GM12873 (cell line): Measurements from ENCODE around the gene ADORA2B.

ENCODE experiments used
- TF ChIP-seq, protein P1 (sequence below): IDR thresholded peaks from 2 replicates; pipeline ENCODE4 v1.5.1; 2012; ENCODE audit warnings: low read depth, mild to moderate bottlenecking, moderate library complexity, low read length, control low read depth; ENCODE audit not compliant: insufficient read depth; ENCODE audit errors: missing control alignments

ADORA2B gene

DNA sequence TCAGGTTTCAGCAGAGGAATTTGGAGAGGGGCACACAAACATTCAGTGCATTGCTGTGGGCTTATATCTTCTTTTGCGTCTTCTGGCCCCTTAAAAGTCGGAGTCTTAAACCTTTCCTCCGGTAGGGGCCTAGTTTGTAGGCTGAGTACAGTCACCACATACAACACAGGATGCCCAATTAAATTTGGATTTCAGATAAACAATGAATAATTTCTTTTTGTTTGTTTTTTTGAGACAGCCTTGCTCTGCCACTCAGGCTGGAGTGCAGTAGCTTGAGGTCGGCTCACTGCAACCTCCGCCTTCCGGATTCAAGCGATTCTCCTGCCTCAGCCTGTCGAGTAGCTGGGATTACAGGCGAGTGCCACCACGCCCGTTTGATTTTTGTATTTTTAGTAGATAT, 26.7 kb upstream of the ADORA2B start:
- TF ChIP-seq, protein P1, sequence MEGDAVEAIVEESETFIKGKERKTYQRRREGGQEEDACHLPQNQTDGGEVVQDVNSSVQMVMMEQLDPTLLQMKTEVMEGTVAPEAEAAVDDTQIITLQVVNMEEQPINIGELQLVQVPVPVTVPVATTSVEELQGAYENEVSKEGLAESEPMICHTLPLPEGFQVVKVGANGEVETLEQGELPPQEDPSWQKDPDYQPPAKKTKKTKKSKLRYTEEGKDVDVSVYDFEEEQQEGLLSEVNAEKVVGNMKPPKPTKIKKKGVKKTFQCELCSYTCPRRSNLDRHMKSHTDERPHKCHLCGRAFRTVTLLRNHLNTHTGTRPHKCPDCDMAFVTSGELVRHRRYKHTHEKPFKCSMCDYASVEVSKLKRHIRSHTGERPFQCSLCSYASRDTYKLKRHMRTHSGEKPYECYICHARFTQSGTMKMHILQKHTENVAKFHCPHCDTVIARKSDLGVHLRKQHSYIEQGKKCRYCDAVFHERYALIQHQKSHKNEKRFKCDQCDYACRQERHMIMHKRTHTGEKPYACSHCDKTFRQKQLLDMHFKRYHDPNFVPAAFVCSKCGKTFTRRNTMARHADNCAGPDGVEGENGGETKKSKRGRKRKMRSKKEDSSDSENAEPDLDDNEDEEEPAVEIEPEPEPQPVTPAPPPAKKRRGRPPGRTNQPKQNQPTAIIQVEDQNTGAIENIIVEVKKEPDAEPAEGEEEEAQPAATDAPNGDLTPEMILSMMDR = no peak

DNA sequence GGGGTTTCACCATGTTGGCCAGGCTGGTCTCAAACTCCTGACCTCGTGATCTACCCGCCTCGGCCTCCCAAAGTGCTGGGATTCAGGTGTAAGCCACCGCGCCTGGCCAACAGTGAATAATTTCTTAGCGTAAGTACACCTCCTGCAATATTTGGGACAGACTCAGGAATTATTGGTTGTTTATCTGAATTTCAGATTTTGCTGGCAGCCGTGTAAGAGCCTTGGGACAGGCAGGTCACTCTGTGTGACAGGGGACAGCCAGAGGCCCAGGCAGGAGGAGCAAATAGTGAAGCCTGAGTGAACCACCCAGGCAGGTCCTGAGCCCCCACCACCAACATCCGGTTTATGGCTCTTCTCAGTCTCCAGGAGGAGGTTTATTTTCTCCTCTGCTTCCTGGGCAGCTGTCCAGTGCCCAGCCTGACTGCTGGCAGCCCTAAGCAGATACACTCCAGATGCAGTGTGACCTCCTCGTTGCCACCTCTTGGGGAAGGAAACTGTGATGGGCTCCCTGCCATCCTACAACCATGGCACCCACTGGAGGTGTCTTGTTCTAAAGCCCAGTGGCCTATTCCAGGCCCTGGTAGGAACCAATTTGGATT, 26.2 kb upstream of the ADORA2B start:
- TF ChIP-seq, protein P1 = no peak

DNA sequence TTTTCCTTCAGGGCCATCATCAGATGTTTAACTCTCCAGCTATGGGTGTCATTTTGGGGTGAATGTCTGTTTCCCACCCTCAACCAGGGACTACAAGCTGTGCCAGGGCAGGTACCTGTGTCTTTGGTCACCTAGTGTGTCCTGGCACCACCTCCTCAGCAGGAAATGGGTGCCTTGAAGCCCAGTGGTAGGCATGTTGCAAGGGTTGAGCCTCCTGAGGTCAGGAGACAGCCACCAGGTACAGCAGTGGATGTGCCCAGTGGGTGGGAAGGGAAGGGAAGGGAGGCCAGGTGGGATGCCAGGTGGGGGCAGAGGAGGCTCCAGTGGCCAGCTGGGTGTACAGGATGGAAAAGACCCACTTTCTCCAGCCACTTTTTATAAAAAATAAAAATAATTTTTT, 25.5 kb upstream of the ADORA2B start:
- TF ChIP-seq, protein P1 = no peak

DNA sequence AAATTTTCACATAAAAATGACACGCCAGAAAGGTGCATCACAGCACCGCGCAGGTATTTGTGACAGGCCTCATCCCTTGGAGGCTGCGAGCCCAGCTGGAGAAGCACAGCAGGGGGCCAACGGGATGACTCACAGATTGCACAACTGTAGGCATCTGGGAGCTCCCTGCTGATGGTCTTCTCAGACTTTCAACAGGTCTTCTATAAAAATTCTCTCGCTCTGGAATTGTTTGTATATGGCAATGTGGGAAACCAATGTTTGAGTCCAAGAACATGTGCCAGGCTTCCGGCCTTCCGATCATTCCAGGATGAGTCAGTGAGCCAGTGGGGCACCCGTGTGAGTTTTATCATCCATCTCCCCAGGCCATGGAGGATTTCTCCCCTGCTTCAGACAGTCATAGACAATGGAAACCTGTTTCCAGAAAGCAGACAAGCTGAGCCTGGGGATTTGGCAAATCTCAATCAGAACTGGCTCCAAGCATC, 24.1 kb upstream of the ADORA2B start:
- TF ChIP-seq, protein P1 = no peak

DNA sequence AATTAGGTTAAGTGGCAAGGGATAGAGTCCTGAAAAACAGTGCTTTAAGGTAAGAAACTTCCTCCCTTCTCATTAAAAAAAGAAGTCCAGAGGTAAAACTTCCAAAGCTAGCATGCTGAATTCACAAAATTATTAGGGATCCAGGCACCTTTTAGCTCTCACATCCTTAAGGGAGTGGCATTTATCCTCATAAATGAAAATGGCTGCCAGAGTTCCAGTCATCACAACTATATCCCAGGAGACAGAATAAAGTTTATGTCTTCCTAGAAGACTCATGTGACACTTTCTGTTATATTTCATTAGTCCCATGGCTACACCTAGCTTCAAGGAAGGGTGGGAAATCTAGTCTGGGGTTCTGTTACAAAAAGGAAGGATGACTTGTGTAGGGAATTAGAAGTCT, 23.3 kb upstream of the ADORA2B start:
- TF ChIP-seq, protein P1 = no peak

DNA sequence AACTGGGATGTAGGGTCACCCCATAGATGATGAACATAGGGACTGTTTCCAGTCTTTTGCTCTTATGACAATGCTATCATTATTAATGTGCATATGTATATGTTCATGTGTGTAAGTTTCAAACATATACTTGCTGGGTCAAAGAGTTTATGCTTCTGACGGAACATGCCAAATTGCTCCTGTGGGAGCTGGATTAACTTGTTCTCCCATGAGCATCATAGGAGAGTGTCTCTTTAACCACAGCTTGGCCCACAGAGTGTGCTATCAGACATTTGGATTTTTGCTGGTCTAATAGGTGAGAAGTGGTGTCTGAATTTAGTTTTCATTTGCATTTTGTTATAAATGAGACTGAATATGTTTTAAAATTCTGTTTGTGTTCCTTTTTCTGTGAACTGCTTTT, 22.3 kb upstream of the ADORA2B start:
- TF ChIP-seq, protein P1 = no peak

DNA sequence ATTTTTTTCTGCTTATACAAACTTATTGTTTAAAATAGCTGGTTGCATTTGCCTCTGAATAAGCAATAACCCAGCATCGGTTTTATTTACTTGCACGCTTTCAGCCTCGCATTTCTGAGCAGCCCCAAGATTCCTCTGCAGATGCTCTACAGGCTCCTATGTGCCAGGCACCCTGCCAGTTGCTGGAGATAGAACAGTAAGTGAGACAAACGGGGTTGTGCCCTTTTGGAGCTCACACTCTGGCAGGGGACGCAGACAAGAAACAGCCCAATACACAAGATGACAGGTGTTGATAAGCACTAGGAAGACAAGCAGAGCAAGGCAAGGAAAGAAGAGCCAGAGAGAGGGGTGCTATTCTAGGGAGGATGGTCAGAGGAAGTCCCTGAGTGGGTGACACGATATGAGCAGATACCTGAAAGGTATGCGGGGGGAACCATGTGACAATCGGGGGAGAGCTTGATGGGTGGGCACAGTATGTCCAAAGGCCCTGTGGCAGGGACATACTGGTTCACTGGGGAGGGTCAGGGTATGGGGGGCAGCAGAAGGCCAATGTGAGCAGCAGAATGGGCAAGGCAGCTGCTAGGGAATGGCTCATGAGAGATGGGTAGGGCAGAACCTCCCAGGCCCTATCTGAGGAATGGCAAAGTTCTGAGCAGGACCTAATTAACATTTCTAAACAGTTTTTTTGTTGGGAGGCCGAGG, 18.7 kb upstream of the ADORA2B start:
- TF ChIP-seq, protein P1 = no peak
